T-helper 9 cell (primary cell): ENCODE results near the gene MYH8.

Experiments used
- DNase-seq: peaks from one replicate; pipeline ENCODE4 v3.0.0-alpha.2; 2020

The MYH8 gene

GRCh38 chr17:10380631-10381408 is 40.9 kb downstream of the MYH8 start:
- DNase-seq = no peak

DNA sequence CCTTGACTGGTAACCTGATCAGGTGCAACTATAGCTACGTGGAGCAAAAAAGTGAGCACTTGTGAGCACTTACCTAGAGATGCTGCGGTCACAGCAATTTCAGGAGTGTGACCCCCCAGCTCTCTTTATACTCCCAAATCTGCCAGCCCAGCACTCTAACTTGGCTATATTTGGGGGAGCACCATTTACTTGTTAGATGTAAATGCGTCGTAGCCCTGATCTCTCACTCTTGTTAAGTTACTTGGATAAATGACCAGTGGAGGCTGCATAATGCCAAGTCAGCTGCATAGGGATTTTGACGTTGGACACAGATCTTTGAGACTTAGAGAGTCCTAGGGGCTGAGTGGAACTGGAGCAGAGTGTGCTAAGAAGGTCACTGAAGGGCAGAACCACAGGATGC is 48.8 kb downstream of the MYH8 start, which contains the start of gene MYH13:
MYH13 (minus strand) TSS at position 101 of the 400 bp plus-strand sequence. CDS start 8,476 bp downstream, outside the sequence.
- no peak for DNase-seq

GRCh38 chr17:10370016-10370608 is 51.6 kb downstream of the MYH8 start:
- no peak for DNase-seq

GRCh38 chr17:10369239-10369638 is 52.5 kb downstream of the MYH8 start:
- no peak for DNase-seq

DNA sequence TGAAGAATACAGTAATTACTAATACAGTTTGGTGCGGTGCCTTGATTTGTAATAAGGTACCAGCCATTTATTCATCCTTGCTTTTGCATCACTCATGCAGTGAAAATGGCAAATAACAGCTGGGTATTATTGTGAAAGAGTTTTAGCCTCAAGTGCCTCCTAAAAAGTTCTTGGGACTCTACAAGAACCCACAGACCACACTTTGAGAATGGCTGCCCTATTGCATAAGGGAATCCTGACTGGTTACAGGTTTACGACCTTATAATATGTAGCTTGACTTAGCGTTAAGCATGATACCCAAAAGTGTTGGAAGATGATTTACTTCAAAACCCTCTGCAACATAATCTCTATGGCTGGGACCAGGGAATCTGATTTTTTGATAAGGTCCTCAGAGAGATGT is 53.2 kb downstream of the MYH8 start:
- no peak for DNase-seq

GRCh38 chr17:10360578-10360977 is 61.2 kb downstream of the MYH8 start:
- DNase-seq = no peak

DNA sequence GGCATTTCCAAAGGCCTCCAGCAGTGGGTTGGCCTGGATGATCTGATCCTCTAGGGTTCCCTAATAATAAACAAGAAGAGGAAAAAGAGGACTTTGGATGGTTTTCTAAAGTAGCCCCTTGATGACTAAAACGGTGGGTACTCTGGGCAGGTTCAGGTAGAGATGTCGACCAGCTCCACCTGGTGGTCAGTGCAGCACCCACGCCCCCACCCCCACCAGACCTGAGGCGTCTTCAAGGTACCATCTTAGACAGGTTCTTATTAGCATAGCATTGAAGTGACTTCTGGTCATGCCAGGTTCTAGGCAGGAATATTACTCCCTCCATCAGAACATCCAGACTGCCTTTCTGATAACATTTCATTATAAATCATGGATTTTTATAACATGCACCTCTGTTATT is 64.0 kb downstream of the MYH8 start:
- no peak for DNase-seq

DNA sequence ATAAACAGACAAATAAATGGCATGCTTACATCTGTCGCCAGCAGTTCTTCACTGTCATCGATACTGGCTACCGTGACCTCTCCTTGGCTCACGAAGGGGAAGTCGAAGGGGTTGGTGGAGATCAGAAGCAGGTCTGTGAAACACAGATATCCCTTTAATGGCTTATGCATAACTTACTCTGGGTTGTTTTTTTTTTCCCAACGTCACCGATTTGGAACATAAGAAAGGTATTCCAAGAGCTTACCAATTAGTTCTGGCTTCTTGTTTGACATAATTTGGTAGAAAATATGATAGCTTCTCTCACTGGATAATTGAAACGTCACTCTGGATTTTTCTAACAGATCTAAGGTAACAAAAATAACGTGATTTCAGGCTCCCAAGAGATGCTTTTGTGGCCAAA is 67.1 kb downstream of the MYH8 start:
- no peak for DNase-seq

- DNase-seq = no peak
Observed at GRCh38 chr17:10352893-10353292, 68.9 kb downstream of the MYH8 start.

GRCh38 chr17:10349403-10349802 is 72.3 kb downstream of the MYH8 start:
- no peak for DNase-seq

- no peak for DNase-seq
Observed at GRCh38 chr17:10344816-10345215, 76.9 kb downstream of the MYH8 start.
